ENCODE data around the gene PI4K2A.

GRCh38 chr10:97593421-97593820 lies 47.0 kb upstream of the PI4K2A start:
- TF ChIP-seq, protein P1, sequence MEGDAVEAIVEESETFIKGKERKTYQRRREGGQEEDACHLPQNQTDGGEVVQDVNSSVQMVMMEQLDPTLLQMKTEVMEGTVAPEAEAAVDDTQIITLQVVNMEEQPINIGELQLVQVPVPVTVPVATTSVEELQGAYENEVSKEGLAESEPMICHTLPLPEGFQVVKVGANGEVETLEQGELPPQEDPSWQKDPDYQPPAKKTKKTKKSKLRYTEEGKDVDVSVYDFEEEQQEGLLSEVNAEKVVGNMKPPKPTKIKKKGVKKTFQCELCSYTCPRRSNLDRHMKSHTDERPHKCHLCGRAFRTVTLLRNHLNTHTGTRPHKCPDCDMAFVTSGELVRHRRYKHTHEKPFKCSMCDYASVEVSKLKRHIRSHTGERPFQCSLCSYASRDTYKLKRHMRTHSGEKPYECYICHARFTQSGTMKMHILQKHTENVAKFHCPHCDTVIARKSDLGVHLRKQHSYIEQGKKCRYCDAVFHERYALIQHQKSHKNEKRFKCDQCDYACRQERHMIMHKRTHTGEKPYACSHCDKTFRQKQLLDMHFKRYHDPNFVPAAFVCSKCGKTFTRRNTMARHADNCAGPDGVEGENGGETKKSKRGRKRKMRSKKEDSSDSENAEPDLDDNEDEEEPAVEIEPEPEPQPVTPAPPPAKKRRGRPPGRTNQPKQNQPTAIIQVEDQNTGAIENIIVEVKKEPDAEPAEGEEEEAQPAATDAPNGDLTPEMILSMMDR (IDR thresholded peaks at IDR 0.05), result no peak
- no peak for TF ChIP-seq EZH2 (IDR thresholded peaks at IDR 0.05)
- no peak for TF ChIP-seq EZH2phosphoT487 (IDR thresholded peaks at IDR 0.05)

Measured in neural progenitor cell (in vitro differentiated cells).